ENCODE measurements around the gene PCDHB1. TPM values are rescaled to one million over a fixed set of nuclear protein-coding genes. Genes with fewer than 3 reads are reported as not detected.
"Not testable (repeated sequence)": the region's sequence is repeated elsewhere in the genome, so short reads cannot be mapped to it uniquely, and the experiment has no call there.

PCDHB1 gene
- total RNA-seq, 1 donor from 2014 or later = not detected

DNA sequence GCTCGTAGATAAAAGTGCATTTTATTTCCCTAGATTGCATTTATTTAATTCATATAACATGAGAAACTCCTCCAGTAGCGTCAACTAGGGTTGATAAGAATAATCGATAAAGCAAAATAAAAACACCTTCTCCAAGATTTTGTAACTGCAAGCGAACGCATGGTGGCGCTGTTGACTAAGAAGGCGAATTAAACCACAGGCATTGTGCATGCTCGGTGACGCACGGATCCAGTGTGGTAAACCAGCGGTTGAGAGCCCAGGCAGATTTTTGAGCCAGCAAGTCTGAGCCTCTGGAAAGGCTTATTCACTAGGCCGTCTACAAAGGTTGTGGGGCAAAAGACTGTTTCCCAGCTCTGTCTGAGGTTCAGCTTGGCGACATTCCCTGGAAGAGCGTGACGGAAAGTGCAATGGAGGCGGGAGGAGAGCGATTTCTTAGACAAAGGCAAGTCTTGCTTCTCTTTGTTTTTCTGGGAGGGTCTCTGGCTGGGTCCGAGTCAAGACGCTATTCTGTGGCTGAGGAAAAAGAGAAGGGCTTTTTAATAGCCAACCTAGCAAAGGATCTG is 49.1 kb downstream of the PCDHB1 start, which contains the start of gene PCDHB3:
Gene PCDHB3, plus strand, starts transcription at position 231 of the 563 bp plus-strand sequence. Its CDS starts 177 bp downstream, at position 408.
- no peak for DNase-seq (ENCODE audit: extremely low spot score in 2 of 2)
- H3K27me3 ChIP-seq = no peaks in the 10 kb centered on the region

DNA sequence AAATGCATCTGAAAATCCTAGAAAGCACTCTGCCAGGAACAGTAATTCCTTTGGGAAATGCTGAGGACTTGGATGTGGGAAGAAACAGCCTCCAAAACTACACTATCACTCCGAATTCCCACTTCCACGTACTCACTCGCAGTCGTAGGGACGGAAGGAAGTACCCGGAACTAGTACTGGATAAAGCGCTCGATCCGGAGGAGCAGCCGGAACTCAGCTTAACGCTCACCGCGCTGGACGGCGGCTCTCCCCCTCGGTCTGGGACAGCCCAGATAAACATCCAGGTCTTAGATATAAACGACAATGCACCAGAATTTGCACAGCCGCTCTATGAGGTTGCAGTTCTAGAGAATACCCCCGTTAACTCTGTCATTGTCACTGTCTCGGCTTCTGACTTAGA is 49.9 kb downstream of the PCDHB1 start:
- peaks cover 8% of the 10 kb centered on the region for H3K9me3 ChIP-seq
- TF ChIP-seq POLR2A (IDR thresholded peaks at IDR 0.05) (no peak), POLR2AphosphoS5 (IDR thresholded peaks at IDR 0.05; ENCODE audit: insufficient read depth in 1 of 2, low read depth in 1 of 2) (no peak)
- TF ChIP-seq, protein P1, sequence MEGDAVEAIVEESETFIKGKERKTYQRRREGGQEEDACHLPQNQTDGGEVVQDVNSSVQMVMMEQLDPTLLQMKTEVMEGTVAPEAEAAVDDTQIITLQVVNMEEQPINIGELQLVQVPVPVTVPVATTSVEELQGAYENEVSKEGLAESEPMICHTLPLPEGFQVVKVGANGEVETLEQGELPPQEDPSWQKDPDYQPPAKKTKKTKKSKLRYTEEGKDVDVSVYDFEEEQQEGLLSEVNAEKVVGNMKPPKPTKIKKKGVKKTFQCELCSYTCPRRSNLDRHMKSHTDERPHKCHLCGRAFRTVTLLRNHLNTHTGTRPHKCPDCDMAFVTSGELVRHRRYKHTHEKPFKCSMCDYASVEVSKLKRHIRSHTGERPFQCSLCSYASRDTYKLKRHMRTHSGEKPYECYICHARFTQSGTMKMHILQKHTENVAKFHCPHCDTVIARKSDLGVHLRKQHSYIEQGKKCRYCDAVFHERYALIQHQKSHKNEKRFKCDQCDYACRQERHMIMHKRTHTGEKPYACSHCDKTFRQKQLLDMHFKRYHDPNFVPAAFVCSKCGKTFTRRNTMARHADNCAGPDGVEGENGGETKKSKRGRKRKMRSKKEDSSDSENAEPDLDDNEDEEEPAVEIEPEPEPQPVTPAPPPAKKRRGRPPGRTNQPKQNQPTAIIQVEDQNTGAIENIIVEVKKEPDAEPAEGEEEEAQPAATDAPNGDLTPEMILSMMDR (IDR thresholded peaks at IDR 0.05) = no peak
- no peak overlapping the region for H3K27ac ChIP-seq
- H3K4me1 ChIP-seq = no peaks in the 10 kb centered on the region
- H3K27me3 ChIP-seq = no peaks in the 10 kb centered on the region
- peak overlapping the region; percentile 14 to 28 for H3K4me3 ChIP-seq
- no peak for DNase-seq (ENCODE audit: extremely low spot score in 2 of 2)
- H3K36me3 ChIP-seq = no peaks in the 10 kb centered on the region
- intact Hi-C loops (cut with DNase I) = no loop called here

More for the DNA sequence above, 49.1 kb downstream of the PCDHB1 start, which contains the start of gene PCDHB3:
- H3K4me1 ChIP-seq = no peaks in the 10 kb centered on the region
- H3K4me3 ChIP-seq = peak within 1 kb of the TSS; percentile 14 to 28
- peaks cover 8% of the 10 kb centered on the region for H3K9me3 ChIP-seq
- intact Hi-C loops (cut with DNase I) = no loop called here
- no peaks in the 10 kb centered on the region for H3K36me3 ChIP-seq
- H3K27ac ChIP-seq = no peak within 1 kb of the TSS
- TF ChIP-seq POLR2A (IDR thresholded peaks at IDR 0.05) = no peak
- TF ChIP-seq, protein P1 (IDR thresholded peaks at IDR 0.05) = no peak
- no peak for TF ChIP-seq POLR2AphosphoS5 (IDR thresholded peaks at IDR 0.05; ENCODE audit: insufficient read depth in 1 of 2, low read depth in 1 of 2)

DNA sequence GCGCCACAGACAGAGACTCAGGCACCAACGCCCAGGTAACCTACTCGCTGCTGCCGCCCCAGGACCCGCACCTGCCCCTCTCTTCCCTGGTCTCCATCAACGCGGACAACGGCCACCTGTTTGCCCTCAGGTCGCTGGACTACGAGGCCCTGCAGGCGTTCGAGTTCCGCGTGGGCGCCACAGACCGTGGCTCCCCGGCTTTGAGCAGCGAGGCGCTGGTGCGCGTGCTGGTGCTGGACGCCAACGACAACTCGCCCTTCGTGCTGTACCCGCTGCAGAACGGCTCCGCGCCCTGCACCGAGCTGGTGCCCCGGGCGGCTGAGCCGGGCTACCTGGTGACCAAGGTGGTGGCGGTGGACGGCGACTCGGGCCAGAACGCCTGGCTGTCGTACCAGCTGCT is 50.9 kb downstream of the PCDHB1 start:
- H3K27ac ChIP-seq; H3K4me1 ChIP-seq; H3K27me3 ChIP-seq; H3K36me3 ChIP-seq; intact Hi-C loops (cut with DNase I); H3K9me3 ChIP-seq; H3K4me3 ChIP-seq; DNase-seq (ENCODE audit: extremely low spot score in 2 of 2): not testable (repeated sequence)

DNA sequence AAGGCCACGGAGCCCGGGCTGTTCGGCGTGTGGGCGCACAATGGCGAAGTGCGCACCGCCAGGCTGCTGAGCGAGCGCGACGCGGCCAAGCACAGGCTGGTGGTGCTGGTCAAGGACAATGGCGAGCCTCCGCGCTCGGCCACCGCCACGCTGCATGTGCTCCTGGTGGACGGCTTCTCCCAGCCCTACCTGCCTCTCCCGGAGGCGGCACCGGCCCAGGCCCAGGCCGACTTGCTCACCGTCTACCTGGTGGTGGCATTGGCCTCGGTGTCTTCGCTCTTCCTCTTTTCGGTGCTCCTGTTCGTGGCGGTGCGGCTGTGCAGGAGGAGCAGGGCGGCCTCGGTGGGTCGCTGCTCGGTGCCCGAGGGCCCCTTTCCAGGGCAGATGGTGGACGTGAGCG is 51.3 kb downstream of the PCDHB1 start:
- intact Hi-C loops (cut with DNase I) = not testable (repeated sequence)

DNA sequence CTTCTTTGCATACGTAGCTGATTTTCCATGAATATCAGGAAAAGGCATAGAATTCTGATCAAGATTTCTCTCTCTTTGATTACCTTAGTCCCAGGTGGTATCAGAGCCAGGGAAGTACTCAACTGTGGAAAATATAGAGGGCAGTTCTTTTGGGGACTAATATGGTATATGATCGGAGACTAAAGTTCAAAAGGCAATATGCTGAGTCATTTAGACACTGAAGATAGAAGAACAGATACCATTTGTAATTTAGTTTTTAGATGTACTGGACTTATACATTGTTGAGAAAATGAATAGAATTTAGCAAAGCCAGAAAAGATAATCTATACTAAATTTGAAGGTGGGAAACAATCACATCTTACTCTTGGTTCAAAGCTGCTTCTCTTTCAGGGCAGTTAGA is 54.2 kb downstream of the PCDHB1 start:
- TF ChIP-seq, protein P1 (IDR thresholded peaks at IDR 0.05) = no peak
- no peak for TF ChIP-seq POLR2A (IDR thresholded peaks at IDR 0.05)
- TF ChIP-seq POLR2AphosphoS5 (IDR thresholded peaks at IDR 0.05; ENCODE audit: insufficient read depth in 1 of 2, low read depth in 1 of 2) = no peak
- Histone ChIP-seq H3K9me3 (peaks cover 6% of the 10 kb centered on the region), H3K4me3 (no peak overlapping the region), H3K36me3 (no peaks in the 10 kb centered on the region), H3K4me1 (no peaks in the 10 kb centered on the region), H3K27ac (no peak overlapping the region), H3K27me3 (no peaks in the 10 kb centered on the region)
- intact Hi-C loops (cut with DNase I) = no loop called here
- DNase-seq (ENCODE audit: extremely low spot score in 2 of 2) = no peak

More for the DNA sequence above, 51.3 kb downstream of the PCDHB1 start:
- not testable (repeated sequence) for H3K4me3 ChIP-seq; H3K36me3 ChIP-seq; H3K9me3 ChIP-seq; H3K27ac ChIP-seq; H3K27me3 ChIP-seq; H3K4me1 ChIP-seq; DNase-seq (ENCODE audit: extremely low spot score in 2 of 2)

Other genes with a start within 250 kb of the PCDHB1 start
- gene PCDHA4, start 244.3 kb upstream of the PCDHB1 start, total RNA-seq = 2.0 TPM
- 0.25 TPM for gene PCDHA5, start 229.8 kb upstream of the PCDHB1 start, total RNA-seq
- 1.2 TPM for gene PCDHA6, start 223.4 kb upstream of the PCDHB1 start, total RNA-seq
- 0.49 TPM for gene PCDHA7, start 217.1 kb upstream of the PCDHB1 start, total RNA-seq
- gene PCDHA8, start 210.2 kb upstream of the PCDHB1 start, total RNA-seq = 0.49 TPM
- gene PCDHA9, start 203.0 kb upstream of the PCDHB1 start, total RNA-seq = 0.25 TPM
- 0.25 TPM for gene PCDHA10, start 195.5 kb upstream of the PCDHB1 start, total RNA-seq
- not detected for gene PCDHA11, start 182.4 kb upstream of the PCDHB1 start, total RNA-seq
- gene PCDHA12, start 176.1 kb upstream of the PCDHB1 start, total RNA-seq = 0.25 TPM
- not detected for gene PCDHA13, start 169.2 kb upstream of the PCDHB1 start, total RNA-seq
- 0.49 TPM for gene PCDHAC1, start 125.1 kb upstream of the PCDHB1 start, total RNA-seq
- gene PCDHAC2, start 84.9 kb upstream of the PCDHB1 start, total RNA-seq = 3.9 TPM
- gene PCDHB2, start 43.2 kb downstream of the PCDHB1 start, total RNA-seq = 3.4 TPM
- gene PCDHB3, start 49.1 kb downstream of the PCDHB1 start, total RNA-seq = 2.0 TPM
- 8.3 TPM for gene PCDHB4, start 70.4 kb downstream of the PCDHB1 start, total RNA-seq
- gene PCDHB5, start 83.8 kb downstream of the PCDHB1 start, total RNA-seq = 2.9 TPM
- not detected for gene PCDHB6, start 98.7 kb downstream of the PCDHB1 start, total RNA-seq
- gene PCDHB7, start 121.3 kb downstream of the PCDHB1 start, total RNA-seq = 0.98 TPM
- gene PCDHB8, start 126.4 kb downstream of the PCDHB1 start, total RNA-seq = 0.25 TPM
- gene PCDHB16, start 131.0 kb downstream of the PCDHB1 start, total RNA-seq = 12.3 TPM
- 3.7 TPM for gene PCDHB9, start 135.8 kb downstream of the PCDHB1 start, total RNA-seq
- 3.2 TPM for gene PCDHB10, start 141.0 kb downstream of the PCDHB1 start, total RNA-seq
- 2.2 TPM for gene PCDHB11, start 148.3 kb downstream of the PCDHB1 start, total RNA-seq
- gene PCDHB12, start 157.3 kb downstream of the PCDHB1 start, total RNA-seq = 2.5 TPM
- 3.7 TPM for gene PCDHB13, start 162.5 kb downstream of the PCDHB1 start, total RNA-seq
- gene PCDHB14, start 172.0 kb downstream of the PCDHB1 start, total RNA-seq = 4.2 TPM
- 3.2 TPM for gene PCDHB15, start 194.0 kb downstream of the PCDHB1 start, total RNA-seq